HL-60 (cell line): Measurements from ENCODE around the gene FAM222B.

Experiments
- GABPA ChIP-seq: IDR thresholded peaks from 2 replicates; pipeline ENCODE4 v1.6.1; 2012; ENCODE audit warnings: low read depth
- POLR2AphosphoS5 ChIP-seq: IDR thresholded peaks from 2 replicates; pipeline ENCODE4 v1.6.1; 2012; ENCODE audit warnings: low read depth
- REST ChIP-seq: IDR thresholded peaks from 2 replicates; pipeline ENCODE4 v1.6.1; 2012; ENCODE audit warnings: low read depth; ENCODE audit not compliant: insufficient replicate concordance
- SPI1 ChIP-seq: IDR thresholded peaks from 2 replicates; pipeline ENCODE4 v1.6.1; 2012; ENCODE audit warnings: low read depth, mild to moderate bottlenecking, borderline replicate concordance
- TF ChIP-seq, protein P1 (sequence below): IDR thresholded peaks from one replicate; pipeline ENCODE4 v1.5.1; 2011; ENCODE audit warnings: low read length, control low read depth, inconsistent platforms; ENCODE audit not compliant: insufficient read depth

DNA sequence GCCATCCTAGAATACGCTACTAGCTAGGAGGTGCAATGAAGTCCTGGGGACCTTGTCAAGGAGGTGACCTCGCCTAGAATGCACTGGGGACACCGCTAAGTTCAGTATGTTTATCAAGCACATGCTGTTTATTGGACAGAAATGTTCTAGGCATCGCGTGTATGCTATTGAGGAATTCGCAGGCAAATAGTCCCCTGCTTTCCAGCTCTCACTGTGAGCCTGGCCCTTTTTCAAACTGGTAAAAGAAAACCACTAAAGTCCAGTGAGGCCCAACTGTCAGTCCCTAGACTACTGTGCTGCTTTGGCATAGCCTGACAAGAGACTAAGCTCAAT, 1.2 kb upstream of the FAM222B start:
- TF ChIP-seq POLR2AphosphoS5 (no peak), REST (no peak), SPI1 (no peak), GABPA (no peak)
- TF ChIP-seq, protein P1, sequence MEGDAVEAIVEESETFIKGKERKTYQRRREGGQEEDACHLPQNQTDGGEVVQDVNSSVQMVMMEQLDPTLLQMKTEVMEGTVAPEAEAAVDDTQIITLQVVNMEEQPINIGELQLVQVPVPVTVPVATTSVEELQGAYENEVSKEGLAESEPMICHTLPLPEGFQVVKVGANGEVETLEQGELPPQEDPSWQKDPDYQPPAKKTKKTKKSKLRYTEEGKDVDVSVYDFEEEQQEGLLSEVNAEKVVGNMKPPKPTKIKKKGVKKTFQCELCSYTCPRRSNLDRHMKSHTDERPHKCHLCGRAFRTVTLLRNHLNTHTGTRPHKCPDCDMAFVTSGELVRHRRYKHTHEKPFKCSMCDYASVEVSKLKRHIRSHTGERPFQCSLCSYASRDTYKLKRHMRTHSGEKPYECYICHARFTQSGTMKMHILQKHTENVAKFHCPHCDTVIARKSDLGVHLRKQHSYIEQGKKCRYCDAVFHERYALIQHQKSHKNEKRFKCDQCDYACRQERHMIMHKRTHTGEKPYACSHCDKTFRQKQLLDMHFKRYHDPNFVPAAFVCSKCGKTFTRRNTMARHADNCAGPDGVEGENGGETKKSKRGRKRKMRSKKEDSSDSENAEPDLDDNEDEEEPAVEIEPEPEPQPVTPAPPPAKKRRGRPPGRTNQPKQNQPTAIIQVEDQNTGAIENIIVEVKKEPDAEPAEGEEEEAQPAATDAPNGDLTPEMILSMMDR = no peak
